Measurements from ENCODE around the gene TANC1. TPM values are rescaled to one million over a fixed set of nuclear protein-coding genes. Genes with fewer than 3 reads are reported as not detected.

TANC1 gene
- total RNA-seq, 4 donors from 2014 or later, result 27.1 to 57.4 (median 55.1) TPM

- Histone ChIP-seq H3K36me3 (peaks cover 0 to 38% (median 0%) of the 10 kb centered on the region in 3 donors), H3K9me3 (no peaks in the 10 kb centered on the region), H3K27me3 (no peaks in the 10 kb centered on the region), H3K27ac (no peak overlapping the region), H3K4me3 (no peak overlapping the region), H3K4me1 (no peaks in the 10 kb centered on the region)
- no peak for TF ChIP-seq POLR2A (IDR thresholded peaks at IDR 0.05)
- TF ChIP-seq, protein P1, sequence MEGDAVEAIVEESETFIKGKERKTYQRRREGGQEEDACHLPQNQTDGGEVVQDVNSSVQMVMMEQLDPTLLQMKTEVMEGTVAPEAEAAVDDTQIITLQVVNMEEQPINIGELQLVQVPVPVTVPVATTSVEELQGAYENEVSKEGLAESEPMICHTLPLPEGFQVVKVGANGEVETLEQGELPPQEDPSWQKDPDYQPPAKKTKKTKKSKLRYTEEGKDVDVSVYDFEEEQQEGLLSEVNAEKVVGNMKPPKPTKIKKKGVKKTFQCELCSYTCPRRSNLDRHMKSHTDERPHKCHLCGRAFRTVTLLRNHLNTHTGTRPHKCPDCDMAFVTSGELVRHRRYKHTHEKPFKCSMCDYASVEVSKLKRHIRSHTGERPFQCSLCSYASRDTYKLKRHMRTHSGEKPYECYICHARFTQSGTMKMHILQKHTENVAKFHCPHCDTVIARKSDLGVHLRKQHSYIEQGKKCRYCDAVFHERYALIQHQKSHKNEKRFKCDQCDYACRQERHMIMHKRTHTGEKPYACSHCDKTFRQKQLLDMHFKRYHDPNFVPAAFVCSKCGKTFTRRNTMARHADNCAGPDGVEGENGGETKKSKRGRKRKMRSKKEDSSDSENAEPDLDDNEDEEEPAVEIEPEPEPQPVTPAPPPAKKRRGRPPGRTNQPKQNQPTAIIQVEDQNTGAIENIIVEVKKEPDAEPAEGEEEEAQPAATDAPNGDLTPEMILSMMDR (IDR thresholded peaks at IDR 0.05), result no peak
- no peak for DNase-seq
Observed at GRCh38 chr2:159187106-159187505, 218.7 kb downstream of the TANC1 start.

- H3K27ac ChIP-seq, result no peak overlapping the region
- no peaks in the 10 kb centered on the region for H3K27me3 ChIP-seq
- H3K9me3 ChIP-seq, result no peaks in the 10 kb centered on the region
- H3K36me3 ChIP-seq, result peaks cover 0 to 38% (median 0%) of the 10 kb centered on the region in 3 donors
- TF ChIP-seq POLR2A (IDR thresholded peaks at IDR 0.05), result no peak
- TF ChIP-seq, protein P1 (IDR thresholded peaks at IDR 0.05), result no peak
- no peak for DNase-seq
- no peaks in the 10 kb centered on the region for H3K4me1 ChIP-seq
- no peak overlapping the region for H3K4me3 ChIP-seq
Observed at GRCh38 chr2:159188449-159188848, 220.0 kb downstream of the TANC1 start.

- Histone ChIP-seq H3K4me1 (no peaks in the 10 kb centered on the region), H3K27ac (no peak overlapping the region), H3K36me3 (peaks cover 0 to 58% (median 0%) of the 10 kb centered on the region in 3 donors), H3K27me3 (no peaks in the 10 kb centered on the region), H3K9me3 (no peaks in the 10 kb centered on the region), H3K4me3 (no peak overlapping the region)
- no peak for TF ChIP-seq POLR2A (IDR thresholded peaks at IDR 0.05)
- TF ChIP-seq, protein P1 (IDR thresholded peaks at IDR 0.05), result no peak
- no peak for DNase-seq
Observed at GRCh38 chr2:159192371-159192918, 224.0 kb downstream of the TANC1 start.

GRCh38 chr2:159193791-159194190, 225.4 kb downstream of the TANC1 start:
- no peaks in the 10 kb centered on the region for H3K9me3 ChIP-seq
- no peaks in the 10 kb centered on the region for H3K4me1 ChIP-seq
- H3K27ac ChIP-seq, result no peak overlapping the region
- DNase-seq, result no peak
- peaks cover 0 to 65% (median 0%) of the 10 kb centered on the region in 3 donors for H3K36me3 ChIP-seq
- no peak overlapping the region for H3K4me3 ChIP-seq
- TF ChIP-seq, protein P1 (IDR thresholded peaks at IDR 0.05), result no peak
- TF ChIP-seq POLR2A (IDR thresholded peaks at IDR 0.05), result no peak
- H3K27me3 ChIP-seq, result no peaks in the 10 kb centered on the region

DNA sequence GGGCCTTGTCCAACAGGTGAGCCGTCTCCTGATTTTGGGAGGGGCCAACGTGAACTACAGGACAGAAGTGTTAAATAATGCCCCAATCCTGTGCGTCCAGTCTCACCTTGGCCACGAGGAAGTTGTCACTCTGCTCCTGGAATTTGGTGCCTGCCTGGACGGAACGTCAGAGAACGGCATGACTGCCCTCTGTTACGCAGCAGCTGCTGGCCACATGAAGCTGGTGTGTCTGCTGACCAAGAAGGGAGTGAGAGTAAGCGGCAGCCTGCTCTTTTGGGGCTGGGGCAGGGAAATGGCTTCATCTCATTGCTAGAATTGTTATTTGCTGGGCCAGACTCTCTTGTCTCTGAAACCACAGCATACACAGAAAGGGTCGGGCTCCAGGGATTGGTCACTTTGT, 225.8 kb downstream of the TANC1 start:
- Histone ChIP-seq H3K9me3 (no peaks in the 10 kb centered on the region), H3K4me1 (no peaks in the 10 kb centered on the region), H3K4me3 (no peak overlapping the region), H3K36me3 (peaks cover 0 to 65% (median 0%) of the 10 kb centered on the region in 3 donors), H3K27me3 (no peaks in the 10 kb centered on the region), H3K27ac (no peak overlapping the region)
- TF ChIP-seq, protein P1 (IDR thresholded peaks at IDR 0.05), result no peak
- TF ChIP-seq POLR2A (IDR thresholded peaks at IDR 0.05), result no peak
- DNase-seq, result no peak

GRCh38 chr2:159195697-159196096, 227.3 kb downstream of the TANC1 start:
- Histone ChIP-seq H3K4me3 (no peak overlapping the region), H3K4me1 (no peaks in the 10 kb centered on the region), H3K9me3 (no peaks in the 10 kb centered on the region), H3K27ac (no peak overlapping the region), H3K36me3 (peaks cover 0 to 64% (median 0%) of the 10 kb centered on the region in 3 donors), H3K27me3 (no peaks in the 10 kb centered on the region)
- TF ChIP-seq, protein P1 (IDR thresholded peaks at IDR 0.05), result no peak
- TF ChIP-seq POLR2A (IDR thresholded peaks at IDR 0.05), result no peak
- no peak for DNase-seq
